Bronchus fibroblast of lung (primary cell): ENCODE measurements around the gene FGD2. TPM values are rescaled to one million over a fixed set of nuclear protein-coding genes. Genes with fewer than 3 reads are reported as not detected.

Source experiments
- total RNA-seq: library from RNA; depleted of rRNA; stranded (reverse); fragments of >200 nt; gene quantifications from 2 replicates; pipeline ENCODE4 v1.2.3, GENCODE V29; 2015

The FGD2 gene, protein sequence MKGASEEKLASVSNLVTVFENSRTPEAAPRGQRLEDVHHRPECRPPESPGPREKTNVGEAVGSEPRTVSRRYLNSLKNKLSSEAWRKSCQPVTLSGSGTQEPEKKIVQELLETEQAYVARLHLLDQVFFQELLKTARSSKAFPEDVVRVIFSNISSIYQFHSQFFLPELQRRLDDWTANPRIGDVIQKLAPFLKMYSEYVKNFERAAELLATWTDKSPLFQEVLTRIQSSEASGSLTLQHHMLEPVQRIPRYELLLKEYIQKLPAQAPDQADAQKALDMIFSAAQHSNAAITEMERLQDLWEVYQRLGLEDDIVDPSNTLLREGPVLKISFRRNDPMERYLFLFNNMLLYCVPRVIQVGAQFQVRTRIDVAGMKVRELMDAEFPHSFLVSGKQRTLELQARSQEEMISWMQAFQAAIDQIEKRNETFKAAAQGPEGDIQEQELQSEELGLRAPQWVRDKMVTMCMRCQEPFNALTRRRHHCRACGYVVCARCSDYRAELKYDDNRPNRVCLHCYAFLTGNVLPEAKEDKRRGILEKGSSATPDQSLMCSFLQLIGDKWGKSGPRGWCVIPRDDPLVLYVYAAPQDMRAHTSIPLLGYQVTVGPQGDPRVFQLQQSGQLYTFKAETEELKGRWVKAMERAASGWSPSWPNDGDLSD
- not detected in 2 replicates for total RNA-seq

GRCh38 chr6:37005061-37005810 lies at the start of gene FGD2:
Gene FGD2 (plus strand): TSS chr6:37005655. CDS start chr6:37005818, 163 bp downstream.

DNA sequence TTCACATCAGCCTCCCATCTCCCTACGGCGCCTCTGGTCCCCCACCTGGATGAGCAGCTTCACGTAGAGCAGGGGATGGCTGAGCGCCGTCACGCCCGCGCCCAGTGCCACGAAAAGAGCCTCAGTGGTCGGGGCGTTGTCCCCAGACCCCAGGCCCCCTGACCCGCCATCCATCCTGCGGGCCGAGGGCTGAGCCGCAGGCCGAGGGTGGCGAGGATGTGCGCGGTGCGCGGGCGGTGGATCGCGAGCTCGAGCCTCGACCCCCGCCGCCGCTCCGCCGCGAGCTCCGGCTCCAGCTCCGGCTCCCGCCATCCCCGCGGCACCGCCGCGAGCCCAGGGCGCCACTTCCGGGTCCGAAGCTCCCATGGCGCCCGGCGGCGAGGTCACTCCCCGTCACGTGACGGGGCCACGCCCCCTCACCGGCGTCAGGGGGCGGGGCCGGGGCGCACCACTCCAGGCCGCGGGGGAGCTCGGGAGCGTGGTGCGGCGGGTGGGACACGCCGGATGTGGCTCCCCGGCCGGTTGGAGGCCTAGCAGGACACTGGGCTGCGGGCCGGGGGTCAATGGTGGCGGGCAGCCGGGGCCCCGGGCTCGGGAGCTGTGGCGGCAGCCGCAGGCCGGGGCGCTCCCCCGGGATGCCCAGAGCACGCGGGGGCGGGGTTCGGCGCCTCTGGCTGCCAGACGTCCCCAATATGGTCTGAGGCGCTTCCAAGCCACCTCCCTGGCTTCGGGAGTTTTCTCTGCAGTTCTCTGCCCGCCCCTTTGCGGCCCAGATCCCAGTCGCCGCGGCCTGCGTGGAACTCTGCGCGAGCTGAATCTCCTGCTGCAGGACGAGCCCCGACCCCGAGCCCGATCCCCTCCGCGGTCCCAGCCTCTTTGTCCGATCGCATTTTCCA lies 19.4 kb upstream of the FGD2 start, which contains the start of gene MTCH1:
MTCH1 (minus strand) TSS at position 389 of the 896 bp plus-strand sequence; CDS start at position 366, 23 bp downstream.

Other genes with a start within 250 kb of the FGD2 start
- gene CPNE5, start 166.2 kb upstream of the FGD2 start, total RNA-seq = not detected in 2 replicates
- 35.5 and 37.9 TPM in 2 replicates for gene PPIL1, start 130.9 kb upstream of the FGD2 start, total RNA-seq
- 25.7 and 28.4 TPM in 2 replicates for gene C6orf89, start 119.7 kb upstream of the FGD2 start, total RNA-seq
- not detected in 2 replicates for gene PI16, start 50.9 kb upstream of the FGD2 start, total RNA-seq
- gene MTCH1, start 19.5 kb upstream of the FGD2 start, total RNA-seq = 255 and 261 TPM in 2 replicates
- gene PIM1, start 164.5 kb downstream of the FGD2 start, total RNA-seq = 21.7 and 26.1 TPM in 2 replicates